GM18870 (cell line): ENCODE results near the gene XPO1.
A peak's percentile ranks its signal among the peaks of the same experiment; 100 is the strongest.
"Not testable (repeated sequence)": the region's sequence is repeated elsewhere in the genome, so short reads cannot be mapped to it uniquely, and the experiment has no call there.

Source experiments
- ATAC-seq: cut with Tn5 transposase; IDR thresholded peaks from one replicate; pipeline ENCODE4 v1.9.1; 2021; ENCODE audit warnings: moderate library complexity; ENCODE audit not compliant: unreplicated experiment

The XPO1 gene

DNA sequence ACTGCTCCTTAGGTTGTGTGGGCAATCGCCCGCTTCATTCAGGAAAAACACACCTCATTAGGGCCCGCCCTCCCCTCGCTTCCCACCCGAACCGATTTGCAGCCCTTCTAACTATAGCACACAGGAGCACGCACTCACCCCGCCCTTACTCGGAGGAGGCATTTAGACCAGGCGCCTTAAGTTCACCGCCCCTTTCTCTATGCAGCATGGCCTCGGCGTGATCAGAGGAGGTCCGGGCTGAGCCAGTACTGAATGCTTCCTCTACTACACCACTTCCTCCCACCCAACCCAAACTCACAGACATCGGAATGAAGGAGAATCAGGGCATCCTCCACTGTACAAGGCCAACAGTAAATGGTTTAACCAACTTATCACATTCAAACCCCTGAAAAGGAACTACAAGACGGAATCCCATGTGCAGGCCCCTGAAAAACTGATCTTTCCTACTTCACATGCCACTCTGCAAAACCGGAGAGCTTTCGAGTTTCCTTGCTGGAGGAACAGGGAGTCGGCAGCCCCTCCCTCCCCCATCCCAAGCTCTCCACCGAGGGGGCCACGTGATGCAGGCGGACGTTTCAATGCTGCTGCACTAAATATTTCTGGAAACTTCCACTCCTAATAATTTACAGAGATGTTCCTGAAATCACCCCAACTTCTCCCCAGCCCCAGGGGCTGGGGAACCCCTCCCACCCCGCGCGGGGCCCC, 1.4 kb downstream of the XPO1 start:
- ATAC-seq: peak; percentile 38

DNA sequence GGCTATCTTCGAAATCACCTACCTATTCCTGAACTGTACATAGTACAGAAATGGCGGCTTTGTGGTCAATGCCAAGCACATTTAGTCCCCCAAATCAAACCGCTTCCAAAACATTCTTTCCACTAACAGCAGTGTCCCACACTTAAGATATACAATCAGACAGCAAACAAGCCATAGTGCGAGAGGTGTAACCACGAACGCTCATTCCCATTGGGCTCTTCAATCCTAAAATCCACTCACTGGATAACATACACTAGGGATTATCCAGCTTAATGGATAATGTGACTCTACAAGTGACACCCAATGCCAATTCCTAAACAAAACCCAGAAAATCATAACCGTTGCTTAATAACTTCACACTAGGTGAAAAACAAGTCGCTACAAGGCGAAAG, 2.0 kb downstream of the XPO1 start:
- ATAC-seq: no peak

DNA sequence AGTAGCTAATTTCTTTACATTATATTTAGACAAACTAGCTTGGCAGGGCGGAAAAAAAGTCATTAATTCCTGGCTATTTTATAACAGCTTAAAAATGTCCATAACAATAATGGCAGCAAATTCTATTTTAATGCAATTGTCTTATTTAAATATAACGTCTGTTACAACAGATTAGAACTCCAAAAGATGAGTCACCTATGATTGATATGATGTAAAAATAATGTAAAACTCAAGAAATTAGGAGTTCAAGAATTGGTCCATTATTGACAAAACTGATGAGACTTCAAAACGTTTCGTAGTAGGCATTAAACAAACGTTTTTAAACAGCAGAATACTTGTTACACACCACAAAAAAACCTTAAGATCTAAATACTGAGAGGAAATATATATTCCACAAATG, 2.7 kb downstream of the XPO1 start:
- ATAC-seq: no peak

DNA sequence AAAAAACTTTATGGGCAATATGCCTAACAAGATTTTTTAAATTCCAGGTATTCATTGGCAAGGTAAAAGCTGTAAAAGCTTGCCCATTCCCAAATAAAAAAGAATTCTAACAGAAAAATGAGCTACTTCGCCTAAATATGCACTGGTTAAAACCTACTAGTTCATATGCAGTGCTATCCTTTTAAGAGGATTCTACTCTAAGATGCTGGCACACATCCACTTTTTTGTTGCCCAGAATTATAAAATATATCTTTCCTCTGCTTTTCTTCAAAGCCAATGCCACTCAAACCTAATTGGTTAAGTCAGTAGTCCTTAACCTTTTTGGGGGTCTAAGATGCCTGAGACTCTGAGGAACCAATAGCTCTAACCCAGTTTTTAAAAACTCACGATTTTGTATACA, 3.2 kb downstream of the XPO1 start:
- ATAC-seq: no peak

DNA sequence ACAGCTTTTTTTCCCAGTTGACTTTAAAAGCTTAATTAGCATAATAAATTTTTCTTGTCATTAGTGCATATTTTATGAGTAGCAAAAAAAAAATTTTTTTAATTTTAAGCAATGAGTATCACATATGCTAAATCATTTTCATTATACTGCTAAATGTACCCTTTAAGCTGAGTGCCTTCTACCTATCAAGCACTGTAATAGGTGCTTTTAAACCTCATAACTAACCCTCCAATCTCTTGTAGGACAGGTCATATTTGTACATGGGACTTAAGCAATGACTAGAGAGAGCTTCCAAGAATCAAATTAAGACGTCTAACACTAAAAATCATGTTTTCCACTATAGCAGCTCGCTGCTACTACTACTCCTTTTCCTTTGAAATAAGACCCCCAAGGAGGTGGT, 7.4 kb downstream of the XPO1 start:
- ATAC-seq: no peak

DNA sequence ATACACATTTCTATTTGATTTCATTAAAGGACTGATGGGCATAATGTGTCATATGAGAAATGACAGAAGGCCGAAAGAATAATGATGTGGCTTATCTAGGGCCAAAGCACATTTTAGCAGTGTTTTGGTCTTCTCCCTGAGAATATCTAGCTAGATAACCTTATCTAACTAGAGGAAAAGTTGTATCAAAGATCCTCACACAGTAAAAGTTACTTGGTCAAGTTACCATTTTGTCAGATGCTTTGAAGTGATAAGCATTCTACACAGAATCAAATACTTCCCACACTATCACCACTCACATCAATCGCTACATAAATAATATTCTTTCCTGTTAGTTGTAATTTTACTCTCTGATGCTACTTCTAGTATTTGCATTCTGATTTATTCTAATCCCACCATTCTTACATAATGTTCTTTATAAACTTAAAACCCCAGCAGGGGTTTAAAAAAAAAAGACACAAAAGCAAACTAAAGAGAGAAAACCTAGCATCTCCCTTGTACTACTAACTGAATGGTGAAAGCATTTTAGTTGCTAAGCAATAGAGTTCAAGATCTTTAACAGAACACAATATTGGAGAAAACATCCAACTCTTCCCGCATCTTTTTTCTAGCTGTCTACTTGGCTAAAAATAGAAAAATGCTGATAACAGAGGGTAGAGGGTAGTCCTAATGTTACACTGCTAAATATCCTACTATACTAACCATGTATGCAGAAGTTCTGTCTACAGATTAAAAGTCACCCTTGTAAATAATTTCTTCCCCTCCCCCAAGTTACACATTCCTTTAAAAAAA, 8.0 kb downstream of the XPO1 start:
- ATAC-seq: no peak

DNA sequence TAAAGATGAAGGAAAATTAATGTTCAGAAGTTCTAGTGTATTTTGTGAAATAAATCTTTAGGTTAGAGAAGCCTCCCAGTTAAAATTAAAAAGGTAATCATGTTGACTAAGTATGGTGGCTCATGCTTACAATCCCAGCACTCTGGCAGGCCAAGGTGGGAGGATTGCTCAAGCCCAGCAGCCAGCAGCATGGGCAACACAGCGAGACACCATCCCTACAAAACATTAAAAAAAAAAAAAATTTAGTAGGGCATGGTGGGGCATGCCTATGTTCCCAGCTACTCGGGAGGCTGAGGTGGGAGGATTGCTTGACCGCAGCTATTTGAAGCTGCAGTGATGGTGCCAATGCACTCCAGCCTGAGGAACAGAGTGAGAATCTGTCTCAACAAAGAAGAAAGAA, 17.9 kb downstream of the XPO1 start:
- ATAC-seq: no peak

DNA sequence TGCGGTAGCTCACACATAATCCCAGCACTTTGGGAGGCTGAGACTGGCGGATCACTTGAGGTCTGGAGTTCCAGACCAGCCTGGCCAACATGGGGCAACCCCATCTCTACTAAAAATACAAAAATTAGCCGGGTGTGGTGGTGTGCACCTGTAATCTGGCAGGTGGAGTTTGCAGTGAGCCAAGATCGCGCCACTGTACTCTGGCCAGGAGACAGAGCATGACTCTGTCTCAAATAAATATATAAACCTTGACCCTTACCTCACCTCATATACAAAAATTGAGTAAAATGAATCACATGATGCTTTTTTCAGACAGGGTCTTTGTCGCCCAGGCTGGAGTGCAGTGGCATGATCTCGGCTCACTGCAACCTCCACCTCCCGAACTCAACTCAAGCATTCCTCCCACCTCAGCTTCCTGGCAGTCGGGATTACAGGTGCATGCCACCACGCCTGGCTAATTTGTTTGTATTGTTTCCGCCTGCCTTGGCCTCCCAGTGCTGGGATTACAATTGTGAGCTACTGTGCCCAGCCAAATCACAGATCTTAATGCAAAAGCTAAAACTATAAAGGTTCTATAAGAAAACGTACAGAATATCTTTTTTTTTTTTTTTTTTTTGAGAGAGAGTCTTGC, 25.3 kb downstream of the XPO1 start:
- ATAC-seq: no peak

DNA sequence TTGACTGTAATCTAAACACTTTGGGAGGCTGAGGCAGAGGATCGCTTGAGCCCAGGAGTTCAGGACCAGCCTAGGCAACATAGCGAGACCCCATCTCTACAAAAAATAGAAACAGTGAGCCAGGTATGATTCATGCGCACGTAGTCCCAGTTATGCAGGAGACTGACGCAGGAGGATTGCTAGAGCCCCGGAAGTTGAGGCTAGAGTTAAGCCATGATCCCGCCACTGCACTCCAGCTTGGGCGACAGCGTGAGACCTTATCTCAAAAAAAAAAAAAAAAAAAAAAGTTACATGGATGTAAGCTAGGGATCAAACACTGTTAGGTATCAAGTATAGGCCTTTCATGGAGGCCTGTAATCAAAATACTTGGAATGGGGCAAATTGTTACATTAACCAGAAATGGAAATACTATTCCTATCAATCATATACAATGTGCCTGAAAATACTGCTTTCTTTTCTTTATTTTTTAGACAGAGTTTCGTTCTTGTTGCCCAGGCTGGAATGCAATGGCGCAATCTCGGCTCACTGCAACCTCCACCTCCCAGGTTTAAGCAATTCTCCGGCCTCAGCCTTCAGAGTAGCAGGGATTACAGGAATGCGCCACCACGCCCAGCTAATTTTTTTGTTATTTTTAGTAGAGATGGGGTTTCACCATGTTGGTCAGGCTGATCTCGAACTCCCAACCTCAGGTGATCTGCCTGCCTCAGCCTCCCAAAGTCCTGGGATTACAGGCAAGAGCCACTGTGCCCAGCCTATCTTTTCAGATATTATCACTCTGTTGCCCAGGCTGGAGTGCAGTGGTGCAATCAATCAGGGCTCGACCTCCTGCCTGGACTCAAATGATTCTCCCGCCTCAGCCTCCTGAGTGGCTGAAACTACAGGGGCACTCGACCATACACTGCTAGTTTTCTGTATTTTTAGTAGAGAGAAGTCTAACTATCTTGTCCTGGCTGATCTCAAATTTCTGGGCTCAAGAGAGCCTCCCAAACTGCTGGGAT, 27.2 kb downstream of the XPO1 start:
- ATAC-seq: no peak

DNA sequence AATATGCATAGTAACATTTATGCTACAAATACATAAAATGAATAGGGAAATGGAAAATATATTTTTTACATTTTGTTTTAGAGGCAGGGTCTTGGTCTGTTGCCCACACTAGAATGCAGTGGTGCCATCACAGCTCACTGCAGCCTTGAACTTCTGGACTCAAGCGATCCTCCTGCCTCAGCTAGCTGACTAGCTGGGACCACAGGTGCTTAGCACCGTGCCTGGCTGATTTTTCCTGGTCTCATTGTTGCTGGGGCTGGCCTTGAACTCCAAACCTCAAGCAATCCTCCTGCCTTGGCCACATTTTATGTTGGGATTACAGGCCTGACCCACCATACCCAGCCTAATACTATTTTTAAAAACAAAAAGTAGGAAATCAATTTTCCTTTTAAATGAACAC, 33.2 kb downstream of the XPO1 start:
- no peak for ATAC-seq

DNA sequence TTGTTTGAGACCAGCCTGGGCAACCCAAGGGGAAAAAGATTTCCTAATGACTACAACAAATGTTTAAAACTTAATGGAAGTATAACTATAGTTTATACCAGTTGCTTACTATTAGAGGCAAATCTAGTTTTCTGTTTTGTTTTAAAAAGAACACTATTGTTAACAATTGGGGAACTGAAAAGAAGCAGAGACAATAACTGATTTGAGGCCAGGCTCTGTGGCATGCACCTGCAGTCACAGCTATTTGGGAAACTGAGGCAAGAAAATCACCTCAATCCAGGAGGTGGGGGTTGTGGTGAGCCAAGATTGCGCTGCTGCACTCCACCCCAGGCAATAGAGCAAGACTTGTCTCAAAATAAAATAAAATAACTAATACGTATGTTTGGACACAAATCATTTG, 39.1 kb downstream of the XPO1 start:
- ATAC-seq: no peak

DNA sequence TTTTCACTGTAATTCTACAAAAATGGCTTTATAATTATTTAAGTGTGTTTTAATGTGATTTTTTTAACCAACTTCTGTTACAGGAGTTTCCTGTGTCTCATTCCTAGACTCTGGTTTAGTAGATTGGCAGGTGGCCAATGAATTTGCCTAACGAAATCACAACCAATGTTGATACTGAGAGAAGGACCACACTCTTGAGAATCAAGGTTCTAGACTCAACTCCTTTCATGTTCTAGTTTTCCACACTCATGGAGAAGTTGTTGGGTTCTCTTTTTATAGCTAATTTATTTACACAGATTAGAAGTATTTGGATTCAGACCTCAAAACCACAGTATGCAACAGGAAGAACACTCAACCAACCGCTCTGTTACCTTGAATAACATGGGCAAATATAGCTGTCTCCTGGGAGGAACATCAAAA, 44.6 kb downstream of the XPO1 start:
- no peak for ATAC-seq

DNA sequence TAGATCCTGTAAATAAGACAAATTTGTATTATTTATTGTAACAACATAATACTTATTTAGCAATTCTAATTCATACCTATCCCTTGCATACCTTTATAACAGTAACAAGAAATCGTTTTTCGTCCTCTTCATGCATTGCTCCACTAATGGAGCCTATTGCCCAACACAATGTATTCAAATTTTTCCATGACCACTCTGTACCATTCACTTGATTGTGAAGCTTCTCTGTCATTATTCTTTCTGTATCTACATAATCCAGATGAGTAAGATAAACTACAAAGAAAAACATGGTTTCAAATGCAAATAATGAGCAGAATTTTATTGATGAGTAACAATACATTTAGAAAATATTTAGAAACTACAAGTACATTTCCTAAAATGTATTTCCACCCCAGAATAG, 45.7 kb downstream of the XPO1 start:
- no peak for ATAC-seq

DNA sequence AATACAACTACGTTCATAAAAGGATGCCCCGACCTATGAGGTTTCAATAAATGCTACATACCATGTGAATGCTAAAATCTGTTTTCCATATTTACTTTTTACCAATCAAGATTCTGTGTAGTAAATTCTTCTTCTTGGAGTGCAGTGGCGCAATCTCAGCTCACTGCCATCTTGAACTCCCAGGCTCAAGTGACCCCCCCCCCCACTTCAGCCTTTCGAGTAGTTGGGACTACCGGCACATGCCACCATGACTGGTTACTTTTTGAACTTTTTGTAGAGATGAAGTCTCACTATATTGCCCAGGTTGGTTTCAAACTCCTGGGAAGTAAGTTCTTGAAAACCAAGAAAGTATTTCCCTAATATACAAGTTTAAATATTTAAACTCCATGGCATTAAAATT, 52.9 kb downstream of the XPO1 start:
- ATAC-seq: no peak

DNA sequence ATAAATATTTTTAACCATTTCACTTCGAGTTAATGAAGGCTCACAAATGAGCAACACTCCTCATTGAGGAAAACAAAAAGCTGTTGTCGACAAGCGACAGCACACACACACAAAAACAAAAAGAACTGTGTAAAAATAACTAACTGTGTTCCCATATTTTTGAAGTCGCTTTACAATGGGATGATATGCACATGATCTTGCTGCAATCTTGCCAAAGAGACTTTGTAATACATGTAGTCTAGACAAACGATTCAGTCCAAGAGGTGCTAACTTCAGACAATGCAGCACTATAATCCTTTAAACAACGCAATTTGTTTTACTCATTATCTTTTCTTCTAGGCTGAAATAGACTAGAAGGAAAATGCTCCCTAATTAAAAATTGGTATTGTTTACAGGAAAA, 60.1 kb downstream of the XPO1 start:
- ATAC-seq: no peak

DNA sequence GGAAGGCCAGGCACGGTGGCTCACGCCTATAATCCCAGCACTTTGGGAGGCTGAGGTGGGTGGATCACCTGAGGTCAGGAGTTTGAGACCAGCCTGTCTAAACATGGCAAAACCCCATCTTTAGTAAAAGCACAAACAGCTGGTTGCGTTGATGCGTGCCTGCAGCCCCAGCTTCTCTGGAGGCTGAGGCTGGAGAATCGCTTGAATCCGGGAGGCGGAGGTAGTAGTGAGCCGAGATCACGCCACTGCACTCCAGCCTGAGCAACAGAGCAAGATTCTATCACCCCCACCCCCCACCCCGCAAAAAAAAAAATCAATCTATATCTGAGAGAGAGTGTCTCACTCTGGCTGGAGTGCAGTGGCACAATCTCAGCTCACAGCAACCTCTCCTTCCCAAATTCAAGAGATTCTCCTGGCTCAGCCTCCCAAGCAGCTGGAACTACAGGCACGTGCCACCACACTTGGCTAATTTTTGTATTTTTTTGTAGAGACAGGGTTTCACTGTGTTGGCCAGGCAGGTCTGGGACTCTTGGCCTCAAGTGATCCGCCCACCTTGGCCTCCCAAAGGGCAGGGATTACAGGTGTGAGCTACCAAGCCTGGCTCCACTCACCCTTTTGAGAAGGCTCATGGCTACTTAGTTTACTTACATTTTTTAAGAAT, 61.1 kb downstream of the XPO1 start:
- ATAC-seq: not testable (repeated sequence)

DNA sequence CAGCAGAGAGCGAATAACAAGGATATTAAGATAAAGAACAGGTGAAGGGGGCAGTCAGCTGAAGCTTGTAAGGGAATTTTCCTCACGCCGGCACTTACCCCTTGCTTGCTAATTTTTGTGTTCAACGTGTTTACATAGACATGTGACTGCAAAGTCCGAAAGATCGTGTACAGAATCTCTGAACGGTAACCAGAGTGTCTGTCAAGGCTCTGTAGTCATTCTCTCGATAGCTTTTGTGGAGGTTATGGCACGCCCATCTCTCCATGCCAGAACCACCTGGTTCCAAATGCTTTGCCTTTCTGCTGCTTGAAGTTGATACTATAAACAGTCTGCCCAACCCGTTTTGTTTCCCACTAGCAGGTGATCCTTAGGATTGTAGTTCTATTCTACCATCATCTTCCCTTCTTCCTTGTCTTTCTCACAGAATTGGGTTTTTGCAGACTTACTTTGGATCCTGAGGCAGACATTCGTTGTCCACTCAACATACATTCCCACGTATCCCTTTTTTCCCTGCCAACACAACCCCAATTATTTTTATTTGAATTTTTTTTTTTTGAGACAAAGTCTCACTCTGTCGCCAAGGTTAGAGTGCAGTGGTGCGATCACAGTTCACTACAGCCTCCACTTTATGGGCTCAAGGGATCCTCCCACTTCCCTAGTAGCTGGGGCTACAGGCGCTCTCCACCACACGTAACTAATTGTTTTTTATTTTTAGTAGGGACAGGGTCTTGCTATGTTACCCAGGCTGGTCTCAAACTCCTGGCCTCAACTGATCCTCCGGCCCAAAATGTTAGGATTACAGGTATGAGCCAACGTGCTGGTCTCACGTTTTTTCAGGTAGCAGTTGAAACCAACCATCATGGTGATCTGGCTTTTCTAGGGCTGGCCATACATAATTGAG, 66.0 kb downstream of the XPO1 start:
- no peak for ATAC-seq

DNA sequence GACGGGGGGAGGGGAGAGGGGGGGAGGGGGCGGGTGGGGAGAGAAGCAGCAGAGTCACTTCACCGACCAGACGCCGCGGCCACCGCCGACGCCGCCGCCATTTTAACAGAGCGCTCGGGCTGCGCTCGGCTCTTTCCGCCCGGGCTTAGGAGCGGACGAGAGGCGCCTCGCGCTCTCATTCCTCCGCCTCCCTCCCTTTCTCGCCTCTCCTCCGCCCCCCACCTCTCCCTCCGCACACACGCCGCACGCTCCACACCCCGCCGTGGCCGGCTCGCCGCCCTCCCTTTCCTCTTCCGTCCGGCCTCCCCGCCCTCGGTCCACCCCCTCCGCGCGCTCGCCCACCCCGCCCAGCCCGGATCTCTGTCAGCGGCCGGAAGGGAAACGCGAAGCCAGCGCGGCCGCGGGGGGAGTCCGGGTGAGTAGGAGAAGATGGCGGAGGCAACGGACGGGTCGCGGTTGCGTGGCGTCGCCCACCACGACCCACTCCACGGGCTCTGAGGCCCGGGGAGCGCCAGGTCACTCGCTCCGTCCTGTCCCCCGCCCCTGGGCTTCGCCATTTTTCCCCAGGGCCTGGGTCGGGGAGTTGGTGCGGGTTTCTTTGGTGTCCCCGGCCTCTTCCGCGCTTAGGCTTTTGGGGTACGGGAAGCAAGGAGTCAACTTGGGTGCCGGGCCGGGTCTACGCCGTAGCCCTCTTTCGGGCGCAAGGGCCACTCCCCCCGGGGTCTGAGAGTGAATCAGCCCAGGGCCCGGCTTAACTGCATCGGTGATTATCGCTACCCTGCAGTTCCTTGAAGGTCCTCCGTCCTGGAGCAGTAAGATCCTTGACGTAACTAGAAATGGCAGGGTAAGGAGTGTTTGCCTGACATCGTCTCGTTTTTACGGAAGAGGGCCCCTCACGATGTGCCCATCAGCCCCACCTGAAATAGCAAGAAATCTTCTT, 66.9 kb downstream of the XPO1 start, which contains the start of gene USP34:
USP34 (minus strand) TSS at position 123 of the 940 bp plus-strand sequence. CDS start 395 bp downstream, outside the sequence.
- ATAC-seq: peak; percentile 49
